GM19023 (cell line): Measurements from ENCODE around the gene LMO1.

Experiments
- ATAC-seq: cut with Tn5 transposase; IDR thresholded peaks from one replicate; pipeline ENCODE4 v1.9.1; 2021; ENCODE audit warnings: mild to moderate bottlenecking, moderate library complexity; ENCODE audit not compliant: unreplicated experiment

The LMO1 gene

DNA sequence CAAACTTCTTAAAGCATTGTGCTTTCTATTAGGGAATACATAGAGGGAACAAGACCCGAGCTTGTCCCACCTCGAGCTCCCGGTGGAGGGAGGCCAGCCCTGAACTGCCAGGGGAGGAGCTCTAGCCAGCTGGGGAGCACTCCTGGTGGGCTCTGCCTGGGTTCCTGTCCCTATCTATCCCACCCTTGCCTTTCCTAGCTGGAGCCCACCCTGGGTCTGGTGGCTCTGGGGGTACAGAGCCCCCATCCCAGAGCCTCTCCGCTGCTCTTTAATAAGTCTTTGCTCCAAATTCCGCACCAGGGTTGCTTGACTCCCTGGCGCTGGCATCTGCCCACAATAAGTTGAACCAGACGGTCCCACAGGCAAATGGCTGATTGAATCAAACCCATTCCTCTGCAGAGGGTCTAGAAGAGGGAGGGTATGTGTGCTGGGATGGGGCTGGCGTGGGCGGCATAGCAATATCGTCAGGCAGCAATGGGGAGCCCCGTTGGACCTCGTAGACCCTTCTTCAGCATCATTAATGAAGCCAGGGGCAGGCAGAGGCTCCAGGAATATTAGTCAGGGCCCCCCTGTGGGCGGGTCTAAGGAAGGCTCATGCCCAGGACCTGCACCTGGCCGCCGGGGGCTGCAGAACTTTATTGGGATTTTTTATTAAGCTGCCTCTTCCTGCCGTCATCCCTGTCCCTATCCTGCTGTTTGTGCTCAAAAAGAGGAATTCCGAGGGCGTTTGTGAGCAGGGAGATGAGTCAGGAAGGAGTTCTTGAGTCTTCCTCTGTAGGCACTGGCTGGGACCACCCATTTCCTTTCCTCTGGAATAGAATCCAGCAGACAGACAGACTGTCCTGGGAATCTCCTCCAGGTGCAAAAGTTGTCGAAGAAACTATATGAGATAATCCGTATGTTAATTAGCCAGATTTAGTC lies 56.3 kb downstream of the LMO1 start:
- ATAC-seq: no peak

DNA sequence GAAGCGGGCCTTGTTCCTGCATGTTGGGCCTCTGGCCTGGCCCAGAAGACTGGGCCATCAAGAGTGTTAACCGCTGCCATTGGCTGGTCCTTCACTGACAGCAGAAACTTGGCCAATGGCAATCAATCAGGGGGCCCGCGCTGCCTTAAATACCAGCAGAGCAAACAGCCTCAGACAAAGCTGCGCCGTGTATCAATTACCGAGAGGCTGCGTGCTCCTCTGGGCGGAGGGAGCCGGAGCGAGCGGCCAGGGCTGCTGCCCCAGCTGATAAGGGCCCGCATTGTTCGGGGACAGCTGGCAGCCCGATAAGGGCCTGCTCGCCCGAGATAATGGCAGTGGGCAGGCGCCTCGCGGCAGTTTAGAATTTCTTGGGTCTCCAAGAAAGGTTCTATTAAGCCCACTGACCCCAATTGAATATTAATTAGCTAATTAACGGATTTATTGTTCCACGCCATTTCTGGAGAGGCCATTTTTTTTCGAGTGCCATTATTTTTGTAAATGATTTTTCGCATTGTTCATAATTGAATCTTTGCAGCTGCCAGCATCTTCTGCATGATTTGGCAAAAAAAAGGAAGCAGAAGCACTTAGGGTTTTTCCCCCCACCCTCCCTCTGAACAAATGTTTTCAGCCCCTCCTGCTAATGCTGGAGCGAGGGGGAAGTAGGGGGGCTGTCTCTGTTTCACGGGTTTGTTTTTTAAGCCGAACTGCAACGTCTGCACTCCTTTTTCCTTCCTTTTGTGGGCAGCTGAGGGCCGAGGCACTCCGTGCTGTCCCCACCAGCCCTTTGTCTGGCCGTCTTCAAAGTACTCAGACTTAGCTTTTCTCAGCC lies 57.2 kb downstream of the LMO1 start:
- no peak for ATAC-seq

GRCh38 chr11:8205566-8205965 lies 58.1 kb downstream of the LMO1 start:
- ATAC-seq: no peak

GRCh38 chr11:8204596-8204995 lies 59.1 kb downstream of the LMO1 start:
- ATAC-seq: no peak

GRCh38 chr11:8204025-8204424 lies 59.7 kb downstream of the LMO1 start:
- no peak for ATAC-seq

DNA sequence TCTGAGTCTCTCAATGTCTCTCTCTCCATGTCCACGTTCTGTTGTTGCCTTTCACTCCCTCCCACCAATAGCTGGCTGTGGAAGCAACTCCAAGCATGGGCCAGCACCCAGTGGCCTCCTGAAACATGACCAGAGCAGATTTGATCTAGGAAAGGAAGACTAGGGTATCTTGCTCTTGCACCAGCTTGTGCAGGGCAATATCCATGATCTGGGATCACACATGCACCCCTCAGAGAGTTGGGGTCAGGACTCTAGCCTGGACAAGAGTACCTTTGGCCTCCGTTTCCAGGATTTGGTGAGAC lies 60.3 kb downstream of the LMO1 start:
- no peak for ATAC-seq

DNA sequence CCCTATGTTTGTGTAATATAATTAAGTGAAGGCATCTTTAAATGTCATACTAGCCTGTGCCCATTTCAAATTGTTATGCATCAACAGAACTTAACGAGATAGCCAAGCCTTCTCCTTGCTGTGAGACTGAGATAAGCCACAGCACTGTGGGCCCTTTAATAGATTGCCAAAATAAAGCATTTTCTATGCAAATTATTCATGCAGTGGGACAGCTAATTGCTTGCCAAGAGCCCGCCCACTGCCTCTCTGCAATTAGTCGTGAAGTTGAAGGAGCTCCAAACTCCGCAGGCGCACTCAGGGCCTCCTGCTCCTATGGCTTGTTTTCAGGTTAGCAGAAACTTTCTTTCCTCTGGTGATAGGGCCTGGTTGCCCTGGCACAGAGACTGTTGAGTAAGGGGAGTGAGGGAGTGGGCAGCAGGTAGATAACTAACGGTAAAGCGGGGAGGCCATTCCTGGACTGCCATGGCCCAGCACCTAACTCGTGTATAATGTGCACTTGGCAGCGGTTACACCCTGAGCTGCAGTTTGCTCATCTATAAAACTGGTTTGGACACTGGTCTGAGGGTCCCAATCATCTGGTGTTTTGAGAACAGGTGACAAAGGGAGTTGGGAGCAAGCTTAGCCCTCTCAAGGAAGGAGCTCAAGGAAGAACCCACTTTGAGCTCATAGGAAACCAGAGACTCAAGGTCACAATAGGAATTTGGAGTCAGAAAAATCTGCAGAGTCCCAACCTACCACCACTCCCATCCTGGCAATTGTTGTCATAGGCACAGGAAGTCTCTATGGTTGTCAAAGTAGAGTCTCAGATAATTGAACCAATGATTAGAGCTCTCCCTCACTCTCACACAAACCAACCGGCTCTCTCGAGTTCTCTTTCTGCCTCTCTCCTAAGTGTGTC lies 60.9 kb downstream of the LMO1 start:
- ATAC-seq: no peak

DNA sequence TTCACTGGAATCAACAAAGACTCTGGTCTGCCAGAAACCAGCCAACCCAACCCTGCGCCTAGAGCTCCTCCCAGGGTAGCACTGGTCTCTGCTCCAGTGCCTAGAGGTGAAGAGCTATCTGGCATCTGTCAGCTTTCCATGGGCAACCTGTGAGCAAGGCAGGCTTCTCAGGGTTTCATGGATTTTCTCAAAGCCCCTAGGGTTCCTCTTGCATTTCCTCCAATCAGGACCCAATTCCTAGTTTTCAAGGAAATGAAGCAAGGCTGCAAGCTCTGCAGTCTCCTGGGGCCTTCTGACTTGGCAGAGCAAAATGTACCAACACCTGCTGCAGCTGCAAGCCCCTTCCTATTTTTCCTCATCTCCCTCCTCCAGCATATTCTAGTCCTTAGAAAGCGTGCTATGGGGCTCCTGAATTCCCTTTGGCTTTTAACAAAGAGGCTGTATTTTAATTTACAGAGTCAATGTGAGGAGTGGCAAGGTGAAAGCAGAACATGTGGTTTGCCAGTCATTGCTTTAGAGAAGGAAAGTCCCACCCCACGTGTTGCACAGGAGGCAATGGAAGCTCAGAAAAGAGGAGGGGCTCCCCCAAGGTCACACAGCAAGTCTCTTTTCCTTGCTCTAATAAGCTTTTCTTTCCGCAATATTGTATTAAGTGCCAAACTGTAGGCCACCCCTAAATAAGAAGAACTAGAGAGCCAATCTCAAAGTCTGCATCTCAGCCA lies 61.9 kb downstream of the LMO1 start:
- peak; percentile 89 for ATAC-seq

DNA sequence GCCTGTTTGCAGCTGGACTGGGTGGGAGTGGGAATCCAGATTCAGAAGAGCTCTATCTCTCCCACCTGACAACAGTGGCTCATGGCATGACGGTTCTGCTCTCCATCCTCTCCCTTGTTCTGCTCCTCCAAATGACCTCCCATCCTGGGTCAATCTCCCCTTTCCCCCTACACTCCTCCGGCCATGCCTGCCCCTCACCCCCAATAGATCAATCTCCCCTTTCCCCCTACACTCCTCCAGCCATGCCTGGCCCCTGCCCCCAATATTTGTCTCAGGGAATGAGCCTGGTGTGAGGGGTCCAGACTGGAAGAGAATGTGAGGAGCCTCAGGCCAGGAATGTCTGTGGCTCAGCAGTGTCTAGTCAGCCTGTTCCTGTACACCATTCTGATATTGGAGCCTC lies 64.0 kb downstream of the LMO1 start:
- ATAC-seq: no peak

DNA sequence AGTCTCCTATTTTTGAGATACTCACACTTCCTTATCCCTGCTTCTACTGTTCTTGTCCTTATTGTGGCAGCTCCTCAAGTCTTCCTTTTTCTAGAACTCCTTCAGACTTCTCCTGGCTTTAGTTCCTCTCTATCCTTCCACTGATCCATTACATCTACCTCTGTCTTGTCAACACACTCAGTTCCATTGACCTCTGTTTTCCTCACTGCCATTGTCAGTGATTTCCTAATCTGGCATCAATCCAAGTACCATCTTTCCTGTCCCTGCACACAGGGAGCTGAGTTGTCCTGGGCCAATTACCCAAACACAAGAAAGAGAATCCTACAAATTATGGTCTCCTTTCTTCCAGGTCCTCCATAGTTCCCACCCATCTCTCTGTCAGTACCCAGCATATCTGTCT lies 66.9 kb downstream of the LMO1 start:
- no peak for ATAC-seq

DNA sequence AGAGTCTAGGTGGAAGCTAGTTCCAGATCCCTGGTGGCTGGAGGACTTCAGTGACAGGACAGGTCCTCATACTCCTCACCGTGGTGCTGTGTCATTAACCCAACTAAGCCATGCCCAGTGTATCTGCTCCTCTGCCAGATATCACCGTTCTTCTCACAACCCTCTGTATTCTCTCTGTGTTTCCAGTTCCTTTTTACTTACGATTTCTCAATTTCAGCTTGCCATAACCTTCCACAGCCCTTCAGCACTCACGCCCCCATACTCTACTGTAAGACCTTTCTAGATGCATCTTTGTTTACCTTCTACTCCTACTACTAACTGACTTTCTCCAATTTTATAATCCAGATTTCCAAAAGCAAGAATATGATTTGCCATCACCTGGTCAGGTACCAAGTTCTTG lies 68.7 kb downstream of the LMO1 start:
- no peak for ATAC-seq

- peak; percentile 38 for ATAC-seq
These were observed 70.8 kb downstream of the LMO1 start for GRCh38 chr11:8192896-8193209.

DNA sequence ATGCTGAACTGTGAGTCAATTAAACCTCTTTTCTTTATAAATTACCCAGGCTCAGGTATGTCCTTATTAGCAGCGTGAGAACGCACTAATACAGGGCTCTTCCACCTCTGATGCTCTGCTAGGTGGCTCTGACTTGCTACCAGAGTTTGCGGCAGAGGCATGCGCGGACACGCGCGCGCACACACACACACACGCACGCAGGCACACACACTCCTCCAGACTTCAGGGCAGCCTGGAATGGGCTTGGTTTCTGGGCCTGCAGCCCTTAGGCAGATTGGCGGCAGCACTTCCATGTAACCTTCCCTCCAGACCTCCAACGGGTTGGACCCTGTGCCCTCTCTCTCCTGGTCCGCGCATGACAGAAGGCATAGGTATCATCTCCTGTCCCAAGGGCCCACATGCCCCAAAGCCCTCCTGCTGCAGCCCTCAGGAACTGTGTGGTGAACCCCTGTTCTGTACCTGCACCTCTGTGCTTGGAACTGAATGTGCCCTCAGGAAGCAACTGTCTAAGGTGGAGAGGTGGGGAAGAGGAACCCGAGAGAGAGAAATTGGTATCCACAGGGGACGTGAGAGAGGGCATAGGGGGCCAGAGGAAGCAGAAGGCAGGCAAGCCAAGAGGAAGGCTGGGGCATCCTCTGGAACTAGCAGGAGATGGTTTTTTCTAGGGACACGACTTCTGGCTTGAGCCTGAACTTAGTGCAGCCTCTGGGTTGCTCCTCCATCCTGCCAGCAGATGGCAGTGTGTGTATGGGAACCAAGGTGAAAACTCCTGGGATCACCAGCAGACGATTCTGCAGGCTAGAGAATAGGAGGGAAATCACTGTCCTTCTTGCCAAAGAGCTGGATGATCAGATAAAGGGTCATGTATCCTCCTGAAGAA lies 71.4 kb downstream of the LMO1 start:
- peak; percentile 67 for ATAC-seq

DNA sequence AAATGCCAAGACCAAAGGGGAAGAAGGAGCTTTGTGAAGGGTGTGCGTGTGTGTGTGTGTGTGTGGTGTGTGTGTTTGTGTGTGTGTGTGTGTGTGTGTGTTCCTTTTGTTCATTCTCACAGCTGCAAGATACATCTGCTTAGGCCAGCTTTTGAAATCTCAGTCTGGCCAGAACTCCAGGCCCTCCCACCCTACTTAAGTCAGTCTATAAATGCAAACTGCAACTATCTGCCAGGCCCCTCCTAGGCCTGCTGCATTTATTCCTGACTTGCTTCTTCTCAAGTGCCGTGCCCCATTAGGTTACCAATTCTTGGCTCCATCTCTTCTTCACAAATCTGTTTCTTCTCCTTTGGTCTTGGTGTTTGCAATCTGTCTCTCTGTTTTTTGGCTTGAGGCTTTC lies 73.2 kb downstream of the LMO1 start:
- ATAC-seq: no peak

GRCh38 chr11:8186429-8186828 lies 77.2 kb downstream of the LMO1 start:
- ATAC-seq: no peak

DNA sequence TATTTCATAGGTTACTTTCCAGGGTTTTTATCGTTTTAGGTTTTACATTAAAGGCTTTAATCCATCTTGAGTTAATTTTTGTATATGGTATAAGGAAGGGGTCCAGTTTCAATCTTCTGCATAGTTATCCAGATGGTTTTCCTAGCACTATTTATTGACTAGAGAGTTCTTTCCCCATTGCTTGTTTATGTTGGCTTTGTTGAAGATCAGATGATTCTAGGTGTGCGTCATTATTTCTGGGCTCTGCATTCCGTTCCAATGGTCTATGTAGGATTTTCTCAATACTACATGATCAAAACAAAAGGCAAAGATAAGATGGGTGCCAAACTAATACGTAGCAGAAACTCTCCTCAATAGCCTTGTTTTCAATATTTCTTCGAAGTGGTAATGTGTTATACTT lies 80.6 kb downstream of the LMO1 start:
- ATAC-seq: no peak

DNA sequence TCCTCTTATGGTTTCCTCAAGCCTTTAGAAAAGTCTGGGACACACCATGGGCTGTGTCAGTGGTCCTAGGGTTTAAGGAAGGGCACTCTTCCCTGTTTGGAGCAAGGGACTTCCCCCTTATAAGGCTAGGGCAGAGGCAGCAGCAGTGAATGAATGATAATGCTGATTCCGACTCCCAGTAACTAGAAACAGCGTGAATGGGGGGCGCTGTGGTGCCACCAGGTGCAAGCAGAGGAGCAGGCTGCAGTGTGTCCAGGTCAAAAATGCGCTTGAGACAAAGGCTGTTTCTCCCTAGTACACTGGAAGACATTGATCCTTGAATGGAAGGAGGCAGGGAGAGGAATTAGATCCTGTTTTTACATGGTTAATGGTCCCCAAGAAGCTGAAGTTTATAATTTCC lies 83.2 kb downstream of the LMO1 start:
- no peak for ATAC-seq

- ATAC-seq: no peak
These were observed 85.4 kb downstream of the LMO1 start for GRCh38 chr11:8178297-8178696.

DNA sequence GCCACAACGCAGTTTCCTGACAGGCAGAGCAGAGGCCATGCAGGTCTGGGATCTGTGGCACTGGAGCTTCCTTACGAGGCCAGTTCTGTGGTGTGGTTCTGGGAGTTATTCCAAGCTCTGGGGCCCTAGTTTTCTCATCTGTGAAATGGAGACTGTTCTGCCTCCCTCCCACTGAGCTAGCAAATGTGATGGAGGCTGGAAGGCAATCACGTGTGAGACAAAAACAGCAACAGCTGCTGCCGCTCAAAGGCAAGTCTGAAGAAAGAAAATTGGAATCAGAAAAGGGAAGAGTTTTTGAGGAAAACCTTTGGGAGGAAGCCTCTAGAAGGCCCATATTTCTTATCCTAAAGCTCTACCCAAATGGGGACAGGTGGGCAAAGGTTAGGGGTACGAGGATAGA lies 86.5 kb downstream of the LMO1 start:
- ATAC-seq: no peak
